MG63 (cell line): ENCODE data around the gene UBE2E2. TPM values are rescaled to one million over a fixed set of nuclear protein-coding genes. Genes with fewer than 3 reads are reported as not detected.

Source experiments
- DNase-seq: peaks from one replicate; pipeline ENCODE4 v3.0.0-alpha.2; 2020
- H3K27me3 ChIP-seq: fragments of 250-450 bp; sonication (Bioruptor Pico); 2 replicates; pipeline ENCODE4 v1.5.1; 2020; ENCODE audit warnings: mild to moderate bottlenecking, moderate library complexity
- H3K36me3 ChIP-seq: fragments of 250-450 bp; sonication (Bioruptor Pico); 2 replicates; pipeline ENCODE4 v1.5.1; 2020; ENCODE audit warnings: mild to moderate bottlenecking, moderate library complexity
- H3K4me3 ChIP-seq: fragments of 250-450 bp; sonication (Bioruptor Pico); 2 replicates; pipeline ENCODE4 v1.5.1; 2020; ENCODE audit warnings: mild to moderate bottlenecking, moderate library complexity
- H3K9me3 ChIP-seq: fragments of 250-450 bp; sonication (Bioruptor Pico); 2 replicates; pipeline ENCODE4 v1.5.1; 2020; ENCODE audit warnings: mild to moderate bottlenecking, moderate library complexity
- total RNA-seq: library from RNA; depleted of rRNA; stranded (reverse); fragments of >200 nt; shearing (Covaris generic); gene quantifications from 2 replicates; pipeline ENCODE4 v1.2.3, GENCODE V29; 2014; ENCODE audit warnings: low replicate concordance

UBE2E2 gene
- total RNA-seq, 1 experiment from 2014 or later = 27.7 TPM

DNA sequence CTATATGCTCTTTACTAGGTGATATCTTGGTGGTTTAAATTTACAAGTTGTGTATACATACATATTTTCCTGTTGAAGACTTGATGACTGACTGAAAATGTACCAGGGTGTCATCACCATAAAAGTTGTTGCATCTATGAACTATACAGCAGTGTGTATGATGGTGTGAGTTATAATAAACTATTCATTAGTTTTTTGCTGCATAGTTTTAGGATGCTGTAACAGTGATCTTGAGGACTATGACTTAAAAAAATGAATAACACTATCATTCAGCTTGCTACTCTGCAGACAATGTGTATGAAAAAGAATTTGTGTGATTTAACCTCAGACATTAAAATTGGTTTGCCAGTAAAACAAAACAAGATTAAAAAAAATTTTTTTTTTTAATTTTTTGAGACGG lies 49.0 kb downstream of the UBE2E2 start:
- no peak for DNase-seq
- no peaks in the 10 kb centered on the region for H3K27me3 ChIP-seq
- no peaks in the 10 kb centered on the region for H3K36me3 ChIP-seq
- no peaks in the 10 kb centered on the region for H3K9me3 ChIP-seq
- H3K4me3 ChIP-seq = no peak overlapping the region

DNA sequence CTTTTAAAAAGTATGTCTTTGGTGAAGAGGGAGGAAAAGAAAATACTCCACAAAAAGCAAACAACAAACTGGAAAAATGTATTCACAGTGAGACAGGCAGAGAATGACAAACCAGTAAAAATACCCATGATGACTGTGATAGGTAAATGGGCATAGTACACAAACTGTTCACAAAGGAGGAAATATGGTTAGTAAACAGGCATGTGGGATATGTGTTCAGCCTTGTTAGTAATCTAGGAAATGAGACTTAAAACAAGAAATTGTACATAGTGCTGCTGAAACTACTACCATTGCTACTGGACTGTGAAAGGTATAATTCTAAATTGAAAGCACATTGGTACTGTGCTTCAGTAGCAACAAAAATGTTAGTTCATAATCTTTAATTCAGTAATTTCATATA lies 50.1 kb downstream of the UBE2E2 start:
- H3K9me3 ChIP-seq = no peaks in the 10 kb centered on the region
- no peaks in the 10 kb centered on the region for H3K27me3 ChIP-seq
- DNase-seq = no peak
- no peak overlapping the region for H3K4me3 ChIP-seq
- no peaks in the 10 kb centered on the region for H3K36me3 ChIP-seq

DNA sequence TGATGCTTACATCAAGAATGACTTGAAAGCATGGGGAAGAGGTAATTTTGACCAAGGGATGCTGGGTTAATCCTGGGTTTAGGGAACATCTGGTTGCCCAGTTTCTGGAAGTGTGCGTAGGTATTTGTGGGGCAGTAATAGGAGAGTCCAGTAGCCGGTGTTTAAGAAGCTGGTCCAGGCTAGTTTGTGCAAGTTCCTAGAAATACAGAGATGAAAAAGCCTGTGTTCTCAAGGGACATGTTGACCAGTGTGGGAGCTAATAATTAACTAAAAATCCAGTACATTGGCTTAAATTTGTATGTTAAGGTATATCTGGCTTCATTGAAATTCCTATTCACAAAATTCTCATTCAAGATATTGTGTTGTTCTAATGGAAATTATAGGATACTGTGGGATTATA lies 51.2 kb downstream of the UBE2E2 start:
- no peak for DNase-seq
- Histone ChIP-seq H3K36me3 (no peaks in the 10 kb centered on the region), H3K27me3 (no peaks in the 10 kb centered on the region), H3K4me3 (no peak overlapping the region), H3K9me3 (no peaks in the 10 kb centered on the region)

DNA sequence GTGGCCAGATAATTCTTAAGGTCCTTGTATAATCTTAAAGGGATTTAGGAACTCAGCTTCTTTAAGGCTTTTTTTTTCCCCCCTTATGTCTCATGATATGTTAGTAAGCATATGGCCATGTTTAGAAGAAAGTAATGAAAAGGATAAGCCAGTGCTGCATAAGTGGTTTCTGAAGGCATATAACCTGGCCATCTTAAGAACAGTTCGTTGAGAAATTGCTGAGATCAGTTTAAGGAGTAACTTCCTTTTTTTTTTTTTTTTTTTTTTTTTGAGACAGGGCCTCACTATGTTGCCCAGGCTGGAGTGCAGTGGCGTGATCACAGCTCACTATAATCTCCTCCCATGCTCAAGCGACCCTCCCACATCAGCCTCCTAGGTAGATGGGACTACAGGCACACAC lies 51.7 kb downstream of the UBE2E2 start:
- Histone ChIP-seq H3K36me3 (no peaks in the 10 kb centered on the region), H3K27me3 (no peaks in the 10 kb centered on the region), H3K9me3 (no peaks in the 10 kb centered on the region), H3K4me3 (no peak overlapping the region)
- DNase-seq = no peak

DNA sequence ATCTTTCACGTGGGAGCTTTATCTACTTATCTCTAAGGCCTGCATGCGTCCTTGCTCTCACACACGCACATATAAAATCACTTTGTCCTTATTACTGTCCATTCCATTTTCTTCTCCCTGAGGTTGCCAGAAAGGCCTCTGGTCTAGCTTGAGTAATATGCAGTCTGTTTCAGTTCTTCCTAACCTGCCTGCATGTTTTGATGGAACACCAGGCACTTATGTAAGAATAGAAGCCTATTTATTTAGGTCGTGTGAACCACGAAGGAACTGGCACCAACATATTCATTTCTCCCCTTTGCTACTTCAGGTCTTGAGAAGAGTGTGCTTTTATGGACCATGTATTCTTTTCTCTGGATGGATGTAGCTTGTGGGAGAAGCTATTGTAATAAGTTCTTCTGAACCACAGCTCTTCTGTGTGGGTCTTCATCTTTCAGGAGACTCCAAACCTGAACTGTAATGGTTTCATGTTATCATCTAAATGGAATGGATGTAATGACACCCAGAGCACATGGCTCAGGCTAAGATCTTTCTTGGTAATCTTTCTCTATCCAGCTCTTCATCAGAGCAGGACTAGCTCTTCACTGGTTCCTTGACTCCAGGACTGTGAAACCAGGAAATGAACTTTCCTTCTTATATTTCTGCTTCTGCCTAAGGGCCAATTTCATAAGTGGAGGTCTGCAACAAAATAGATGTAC lies 53.8 kb downstream of the UBE2E2 start:
- DNase-seq = no peak
- H3K4me3 ChIP-seq = no peak overlapping the region
- no peaks in the 10 kb centered on the region for H3K27me3 ChIP-seq
- H3K9me3 ChIP-seq = no peaks in the 10 kb centered on the region
- H3K36me3 ChIP-seq = no peaks in the 10 kb centered on the region

DNA sequence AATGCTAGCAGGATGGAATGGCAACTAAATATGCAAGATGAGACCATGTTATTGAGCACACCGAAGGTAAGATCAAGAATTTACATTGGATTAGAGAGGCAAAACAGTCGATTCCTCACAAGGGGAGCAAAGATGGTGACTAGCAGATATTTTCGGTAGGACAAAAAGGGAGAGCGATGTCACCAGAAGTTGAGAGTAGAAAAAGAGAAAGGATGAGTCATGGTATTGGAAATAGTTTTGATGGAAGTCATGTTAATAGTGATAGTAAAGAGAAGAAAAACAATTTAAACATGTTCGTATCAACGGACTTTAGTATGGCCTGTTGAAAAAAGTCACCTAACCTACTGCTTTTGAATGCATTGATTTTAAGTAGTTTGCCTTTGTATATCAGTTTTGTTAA lies 55.0 kb downstream of the UBE2E2 start:
- Histone ChIP-seq H3K4me3 (no peak overlapping the region), H3K9me3 (no peaks in the 10 kb centered on the region), H3K27me3 (no peaks in the 10 kb centered on the region), H3K36me3 (no peaks in the 10 kb centered on the region)
- no peak for DNase-seq

DNA sequence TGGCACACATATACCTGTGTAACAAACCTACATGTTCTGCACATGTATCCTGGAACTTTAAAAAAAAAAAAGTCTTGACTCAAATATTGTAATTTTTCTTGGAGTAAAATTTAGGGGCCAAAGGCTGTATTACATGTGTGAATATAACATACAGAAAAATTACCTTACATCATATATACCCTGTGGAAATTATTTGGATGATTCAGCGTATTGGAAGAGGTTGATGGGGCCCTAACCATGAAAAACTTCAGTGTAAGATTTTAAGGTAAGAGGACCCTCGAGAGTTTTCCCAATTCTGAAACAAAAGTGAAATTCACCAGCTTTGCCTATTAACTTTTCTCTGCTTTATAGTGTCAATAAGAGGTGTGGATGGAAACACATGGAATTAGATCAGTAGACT lies 56.4 kb downstream of the UBE2E2 start:
- no peaks in the 10 kb centered on the region for H3K27me3 ChIP-seq
- H3K36me3 ChIP-seq = no peaks in the 10 kb centered on the region
- DNase-seq = no peak
- H3K4me3 ChIP-seq = no peak overlapping the region
- H3K9me3 ChIP-seq = no peaks in the 10 kb centered on the region

DNA sequence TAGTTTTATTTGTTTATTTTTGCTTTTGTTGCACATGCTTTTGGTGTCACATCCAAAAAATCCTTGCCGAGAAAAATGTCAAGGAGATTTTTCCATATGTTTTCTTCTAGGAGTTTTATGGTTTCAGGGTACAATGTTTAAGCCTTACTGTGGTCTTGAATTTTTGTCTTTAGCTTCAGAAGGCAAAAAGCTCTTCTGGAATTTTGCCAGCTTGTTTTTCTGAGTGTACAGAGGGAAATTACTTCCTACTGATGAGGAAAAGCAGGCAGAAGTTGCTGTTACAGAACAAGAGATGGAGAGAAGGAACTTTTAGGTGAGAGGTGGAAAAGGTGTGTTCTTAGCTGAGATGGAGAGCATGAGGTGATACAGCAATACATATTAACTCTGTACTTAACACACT lies 59.6 kb downstream of the UBE2E2 start:
- no peak for DNase-seq

DNA sequence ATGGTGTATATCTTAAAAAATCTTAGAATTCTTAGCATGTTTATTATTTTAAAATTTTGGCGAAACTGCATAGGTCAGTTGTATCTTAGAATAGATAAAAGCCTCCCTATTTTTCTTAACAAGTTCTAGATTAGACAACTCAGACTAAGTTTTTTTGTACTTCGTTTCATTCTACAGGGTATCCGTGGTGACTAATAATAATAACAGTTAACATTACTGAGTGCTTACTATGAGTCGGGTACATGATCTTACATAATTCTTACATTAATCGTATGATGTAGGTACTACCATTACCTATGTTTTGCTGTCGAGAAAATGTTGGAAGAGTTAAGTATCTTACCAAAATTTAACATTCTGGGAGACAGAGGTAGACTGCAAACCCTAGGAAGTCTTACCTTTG lies 60.7 kb downstream of the UBE2E2 start:
- Histone ChIP-seq H3K9me3 (no peaks in the 10 kb centered on the region), H3K27me3 (no peaks in the 10 kb centered on the region), H3K36me3 (no peaks in the 10 kb centered on the region), H3K4me3 (no peak overlapping the region)
- no peak for DNase-seq

More for the DNA sequence above, 59.6 kb downstream of the UBE2E2 start:
- H3K27me3 ChIP-seq = no peaks in the 10 kb centered on the region
- H3K36me3 ChIP-seq = no peaks in the 10 kb centered on the region
- H3K9me3 ChIP-seq = no peaks in the 10 kb centered on the region
- H3K4me3 ChIP-seq = no peak overlapping the region

DNA sequence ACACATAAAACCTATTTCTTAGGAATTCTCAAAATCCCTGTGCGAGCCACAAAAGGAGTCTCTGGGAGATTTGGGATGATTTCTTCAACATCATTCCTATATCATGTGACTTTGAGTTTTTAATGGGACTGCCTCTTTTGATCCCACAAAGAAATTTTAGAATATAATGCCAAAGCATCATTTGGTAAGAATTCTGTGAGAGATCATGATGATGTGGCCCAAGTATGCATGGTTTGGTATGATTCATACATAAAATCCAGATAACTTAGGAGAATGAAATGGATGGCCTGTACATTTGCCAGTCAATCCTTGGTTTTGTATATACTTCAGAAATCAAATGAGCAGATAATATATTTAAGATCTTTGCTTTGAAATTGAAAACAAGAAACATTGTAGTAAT lies 61.3 kb downstream of the UBE2E2 start:
- no peak for DNase-seq
- no peak overlapping the region for H3K4me3 ChIP-seq
- H3K27me3 ChIP-seq = no peaks in the 10 kb centered on the region
- H3K36me3 ChIP-seq = no peaks in the 10 kb centered on the region
- no peaks in the 10 kb centered on the region for H3K9me3 ChIP-seq

DNA sequence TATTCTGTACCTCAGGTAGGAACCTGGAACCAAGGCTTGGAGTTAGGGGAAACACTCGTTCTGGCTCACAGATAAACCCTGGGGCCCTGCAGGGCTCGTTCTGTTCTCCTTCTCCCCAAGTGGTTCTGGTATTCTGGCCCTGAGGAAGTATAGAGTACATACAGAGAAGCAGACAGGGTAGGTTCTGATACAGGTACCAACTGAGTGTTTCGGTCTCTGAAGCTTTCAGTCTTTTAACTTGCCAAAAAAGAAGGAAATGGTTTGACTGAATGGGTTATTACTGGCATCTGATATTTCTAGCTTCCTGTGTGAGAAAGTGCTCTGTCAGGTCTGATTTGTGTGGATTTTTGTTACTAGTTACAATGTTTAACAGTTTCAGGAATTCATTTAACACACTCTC lies 67.3 kb downstream of the UBE2E2 start:
- DNase-seq = no peak
- Histone ChIP-seq H3K36me3 (no peaks in the 10 kb centered on the region), H3K27me3 (no peaks in the 10 kb centered on the region), H3K9me3 (no peaks in the 10 kb centered on the region), H3K4me3 (no peak overlapping the region)

DNA sequence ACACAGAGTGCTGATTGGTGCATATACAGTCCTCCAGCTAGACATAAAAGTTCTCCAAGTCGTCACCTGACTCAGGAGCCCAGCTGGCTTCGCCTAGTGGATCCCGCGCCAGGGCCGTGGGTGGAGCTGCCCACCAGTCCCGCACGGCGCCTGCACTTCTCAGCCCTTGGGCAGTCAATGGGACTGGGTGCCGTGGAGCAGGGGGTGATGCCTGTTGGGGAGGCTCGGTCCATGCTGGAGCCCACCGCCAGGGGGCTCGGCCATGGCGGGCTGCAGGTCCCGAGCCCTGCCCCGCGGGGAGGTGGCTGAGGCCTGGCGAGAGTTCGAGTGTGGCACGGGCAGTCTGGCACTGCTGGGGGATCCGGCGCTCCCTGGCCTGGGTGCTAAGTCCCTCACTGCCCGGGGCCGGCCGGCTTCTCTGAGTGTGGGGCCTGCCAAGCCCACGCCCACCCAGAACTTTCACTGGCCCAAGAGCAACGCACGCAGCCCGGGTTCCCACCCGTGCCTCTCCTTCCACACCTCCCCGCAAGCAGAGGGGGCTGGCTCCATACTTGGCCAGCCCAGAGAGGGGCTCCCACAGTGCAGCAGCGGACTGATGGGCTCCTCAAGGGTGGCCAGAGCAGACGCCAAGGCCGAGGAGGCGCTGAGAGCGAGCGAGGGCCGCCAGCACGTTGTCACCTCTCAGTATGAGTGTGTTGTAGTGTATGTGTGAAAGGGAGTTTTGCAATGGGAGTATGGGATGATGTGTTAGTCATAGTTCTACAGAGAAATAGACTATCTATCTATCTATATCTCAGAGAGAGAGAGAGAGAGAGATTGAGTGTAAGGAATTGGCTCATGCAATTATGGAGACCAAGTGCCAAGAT lies 69.0 kb downstream of the UBE2E2 start:
- H3K4me3 ChIP-seq = no peak overlapping the region
- no peaks in the 10 kb centered on the region for H3K36me3 ChIP-seq
- no peak for DNase-seq
- no peaks in the 10 kb centered on the region for H3K9me3 ChIP-seq
- no peaks in the 10 kb centered on the region for H3K27me3 ChIP-seq

DNA sequence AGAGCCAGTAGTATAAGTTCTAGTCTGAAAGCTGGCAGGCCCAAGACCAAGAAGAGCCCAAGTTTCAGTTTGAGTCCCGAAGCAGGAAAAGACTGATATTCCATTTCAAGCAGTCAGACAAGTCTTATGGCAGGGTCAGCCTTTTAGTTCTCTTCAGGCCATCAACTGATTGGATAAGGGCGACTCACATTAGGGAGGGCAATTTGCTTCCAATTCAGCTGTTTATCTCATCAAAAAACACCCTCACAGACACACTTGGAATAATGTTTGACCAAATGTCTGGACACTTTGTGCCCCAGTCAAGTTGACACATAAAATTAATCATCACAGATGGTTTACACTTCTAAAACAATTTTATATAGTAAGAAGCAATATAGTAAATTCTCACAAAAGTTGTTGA lies 69.7 kb downstream of the UBE2E2 start:
- Histone ChIP-seq H3K9me3 (no peaks in the 10 kb centered on the region), H3K36me3 (no peaks in the 10 kb centered on the region), H3K27me3 (no peaks in the 10 kb centered on the region), H3K4me3 (no peak overlapping the region)
- DNase-seq = no peak

DNA sequence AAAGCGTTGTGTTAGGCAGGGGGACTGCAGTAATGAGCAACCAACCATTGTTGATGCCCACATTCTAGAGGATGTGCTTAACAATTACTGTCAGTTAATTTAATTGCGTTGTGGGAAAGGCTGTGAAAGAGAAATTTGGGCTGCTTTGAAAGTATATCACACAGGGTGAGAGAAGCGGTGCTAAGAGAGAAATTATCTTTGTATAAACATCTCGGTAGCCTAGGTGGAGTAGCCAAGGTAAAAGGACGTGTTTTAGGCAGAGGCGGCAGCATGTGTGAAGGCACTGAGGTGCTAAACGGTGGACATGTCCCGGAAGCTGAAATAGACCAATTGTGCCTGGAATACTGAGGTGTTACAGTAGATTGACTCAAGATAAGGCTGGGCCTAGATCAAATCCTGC lies 71.9 kb downstream of the UBE2E2 start:
- Histone ChIP-seq H3K36me3 (no peaks in the 10 kb centered on the region), H3K9me3 (no peaks in the 10 kb centered on the region), H3K4me3 (no peak overlapping the region), H3K27me3 (no peaks in the 10 kb centered on the region)
- no peak for DNase-seq

DNA sequence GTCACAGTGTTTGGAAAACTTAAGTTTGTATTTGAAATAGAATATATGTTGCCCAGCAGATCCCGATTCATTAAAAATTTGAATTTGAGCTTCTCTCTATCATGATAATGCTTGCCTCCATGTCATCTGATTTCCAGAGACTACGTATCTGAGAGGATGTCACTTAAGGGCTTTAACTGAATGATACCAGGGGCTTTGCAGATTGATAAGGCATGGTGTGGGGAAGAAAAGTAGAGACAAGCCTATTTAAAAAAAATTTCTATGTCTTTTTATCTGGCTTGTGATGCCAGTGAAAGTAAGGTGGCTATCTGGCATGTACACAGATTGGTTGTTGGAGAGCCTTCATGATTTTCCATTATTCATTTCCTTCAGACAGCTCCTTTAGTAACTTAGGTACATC lies 72.7 kb downstream of the UBE2E2 start:
- no peaks in the 10 kb centered on the region for H3K36me3 ChIP-seq
- no peak overlapping the region for H3K4me3 ChIP-seq
- H3K27me3 ChIP-seq = no peaks in the 10 kb centered on the region
- DNase-seq = no peak
- no peaks in the 10 kb centered on the region for H3K9me3 ChIP-seq

DNA sequence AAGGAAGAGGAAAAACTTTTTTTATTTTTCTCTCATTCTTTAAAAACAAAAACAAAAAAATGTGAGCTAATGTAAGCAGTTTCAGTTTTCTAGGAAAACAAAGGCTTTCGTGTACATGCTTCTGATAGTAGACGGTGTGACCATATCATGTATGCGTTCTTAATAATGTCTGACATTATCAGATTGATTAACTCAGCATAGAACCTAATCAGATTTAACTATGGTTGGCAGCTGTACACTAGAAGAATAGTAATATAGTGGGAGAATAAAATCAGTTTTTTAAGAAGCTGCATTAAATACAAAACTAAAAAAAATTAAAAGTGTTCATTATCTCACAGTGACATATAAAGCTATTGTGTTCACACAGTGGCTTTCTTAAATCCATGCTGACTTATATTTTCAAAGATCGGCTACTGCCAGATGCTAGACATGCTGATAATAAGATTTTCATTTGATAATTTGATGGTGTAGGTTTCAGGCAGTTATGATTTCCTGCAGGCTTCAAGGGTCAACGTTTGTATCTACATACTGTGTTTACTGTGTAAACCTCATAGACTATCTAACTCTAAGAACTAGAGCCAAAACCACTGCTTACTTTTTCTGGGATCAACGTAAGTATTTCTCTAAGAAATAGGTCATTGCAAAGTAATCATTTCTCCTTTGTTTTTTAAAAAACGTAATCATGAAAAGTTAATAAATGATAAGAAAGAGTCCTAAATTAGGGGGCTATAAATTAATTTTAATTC lies 74.0 kb downstream of the UBE2E2 start:
- Histone ChIP-seq H3K9me3 (no peaks in the 10 kb centered on the region), H3K27me3 (no peaks in the 10 kb centered on the region), H3K4me3 (no peak overlapping the region), H3K36me3 (no peaks in the 10 kb centered on the region)
- DNase-seq = no peak

DNA sequence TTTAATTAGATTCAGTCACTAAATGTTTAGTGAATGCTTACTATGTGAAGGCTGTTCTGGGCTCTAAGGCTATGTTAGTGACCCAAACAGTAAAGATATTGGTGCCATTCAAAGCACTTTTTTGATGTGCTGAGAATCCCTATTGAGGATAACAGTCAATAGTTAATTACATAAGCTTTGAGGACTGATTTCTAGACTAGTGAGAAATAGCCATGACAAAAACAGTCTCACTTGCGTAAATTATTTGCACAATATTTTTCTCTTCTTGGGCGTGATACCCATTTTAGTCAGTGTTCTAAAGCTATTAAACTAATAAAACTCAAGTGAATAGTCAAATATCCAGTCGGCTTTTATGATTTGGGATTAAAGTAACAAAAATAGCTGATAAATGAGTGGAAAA lies 74.6 kb downstream of the UBE2E2 start:
- Histone ChIP-seq H3K36me3 (no peaks in the 10 kb centered on the region), H3K9me3 (no peaks in the 10 kb centered on the region), H3K4me3 (no peak overlapping the region), H3K27me3 (no peaks in the 10 kb centered on the region)
- DNase-seq = no peak
